ENCODE measurements around the gene IL13RA1. TPM values are rescaled to one million over a fixed set of nuclear protein-coding genes. Genes with fewer than 3 reads are reported as not detected.
A peak's percentile ranks its signal among the peaks of the same experiment; 100 is the strongest.

The IL13RA1 gene
- total RNA-seq, 6 experiments from 2014 or later: 55.2 to 76.7 (median 66.8) TPM

DNA sequence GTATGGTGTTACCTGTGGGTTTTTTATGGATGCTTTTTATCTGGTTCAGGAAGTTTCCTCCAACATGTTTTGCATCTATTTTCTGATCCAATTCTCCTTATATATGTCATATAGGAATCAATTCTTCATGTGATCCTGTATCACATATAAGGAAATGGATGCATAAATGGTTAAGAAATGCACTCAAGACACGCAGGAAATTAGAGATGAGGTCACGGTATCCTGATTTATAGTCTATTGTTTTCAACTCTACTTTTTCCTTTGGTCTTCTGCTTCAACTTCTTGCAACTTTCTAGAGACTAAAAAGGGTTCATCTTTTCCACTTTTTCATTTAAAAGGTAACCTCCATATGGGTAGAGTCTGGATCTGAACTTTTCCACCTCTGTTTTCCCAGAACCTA lies 33.6 kb upstream of the IL13RA1 start:
- TF ChIP-seq, protein P1, sequence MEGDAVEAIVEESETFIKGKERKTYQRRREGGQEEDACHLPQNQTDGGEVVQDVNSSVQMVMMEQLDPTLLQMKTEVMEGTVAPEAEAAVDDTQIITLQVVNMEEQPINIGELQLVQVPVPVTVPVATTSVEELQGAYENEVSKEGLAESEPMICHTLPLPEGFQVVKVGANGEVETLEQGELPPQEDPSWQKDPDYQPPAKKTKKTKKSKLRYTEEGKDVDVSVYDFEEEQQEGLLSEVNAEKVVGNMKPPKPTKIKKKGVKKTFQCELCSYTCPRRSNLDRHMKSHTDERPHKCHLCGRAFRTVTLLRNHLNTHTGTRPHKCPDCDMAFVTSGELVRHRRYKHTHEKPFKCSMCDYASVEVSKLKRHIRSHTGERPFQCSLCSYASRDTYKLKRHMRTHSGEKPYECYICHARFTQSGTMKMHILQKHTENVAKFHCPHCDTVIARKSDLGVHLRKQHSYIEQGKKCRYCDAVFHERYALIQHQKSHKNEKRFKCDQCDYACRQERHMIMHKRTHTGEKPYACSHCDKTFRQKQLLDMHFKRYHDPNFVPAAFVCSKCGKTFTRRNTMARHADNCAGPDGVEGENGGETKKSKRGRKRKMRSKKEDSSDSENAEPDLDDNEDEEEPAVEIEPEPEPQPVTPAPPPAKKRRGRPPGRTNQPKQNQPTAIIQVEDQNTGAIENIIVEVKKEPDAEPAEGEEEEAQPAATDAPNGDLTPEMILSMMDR (IDR thresholded peaks at IDR 0.05): no peak
- Mint-ChIP-seq H3K9me3 (no peaks in the 10 kb centered on the region), H3K36me3 (ENCODE audit: low read depth) (no peaks in the 10 kb centered on the region), H3K4me3 (no peak overlapping the region), H3K4me1 (ENCODE audit: low read depth) (peaks cover 33% of the 10 kb centered on the region), H3K27ac (peak overlapping the region; percentile 59; the same call in 1 of the 2 replicates), H3K27me3 (ENCODE audit: insufficient read depth) (no peaks in the 10 kb centered on the region; the same call in 1 of the 2 replicates)
- DNase-seq: no peak

DNA sequence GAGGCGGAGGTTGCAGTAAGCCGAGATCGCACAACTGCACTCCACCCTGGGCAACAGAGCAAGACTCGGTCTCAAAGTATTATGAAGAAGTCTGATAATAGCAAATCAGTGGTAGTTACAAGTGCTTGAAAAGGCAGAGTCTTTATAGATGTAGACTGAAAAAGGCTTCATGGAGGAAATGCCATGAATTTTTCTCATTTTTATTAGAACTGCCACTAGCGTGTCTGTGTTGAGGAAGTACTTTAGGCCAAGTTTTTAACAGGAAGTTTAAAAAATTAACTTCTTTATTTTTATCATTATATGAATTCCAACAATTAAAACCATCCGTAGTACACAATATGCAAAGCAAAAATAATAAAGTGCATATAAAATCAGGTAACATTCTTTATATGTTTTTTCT lies 32.8 kb upstream of the IL13RA1 start:
- Mint-ChIP-seq H3K4me3 (no peak overlapping the region), H3K9me3 (no peaks in the 10 kb centered on the region), H3K4me1 (ENCODE audit: low read depth) (peaks cover 40% of the 10 kb centered on the region), H3K36me3 (ENCODE audit: low read depth) (no peaks in the 10 kb centered on the region), H3K27ac (no peak overlapping the region), H3K27me3 (ENCODE audit: insufficient read depth) (no peaks in the 10 kb centered on the region; the same call in 1 of the 2 replicates)
- TF ChIP-seq, protein P1 (IDR thresholded peaks at IDR 0.05): no peak
- DNase-seq: no peak

DNA sequence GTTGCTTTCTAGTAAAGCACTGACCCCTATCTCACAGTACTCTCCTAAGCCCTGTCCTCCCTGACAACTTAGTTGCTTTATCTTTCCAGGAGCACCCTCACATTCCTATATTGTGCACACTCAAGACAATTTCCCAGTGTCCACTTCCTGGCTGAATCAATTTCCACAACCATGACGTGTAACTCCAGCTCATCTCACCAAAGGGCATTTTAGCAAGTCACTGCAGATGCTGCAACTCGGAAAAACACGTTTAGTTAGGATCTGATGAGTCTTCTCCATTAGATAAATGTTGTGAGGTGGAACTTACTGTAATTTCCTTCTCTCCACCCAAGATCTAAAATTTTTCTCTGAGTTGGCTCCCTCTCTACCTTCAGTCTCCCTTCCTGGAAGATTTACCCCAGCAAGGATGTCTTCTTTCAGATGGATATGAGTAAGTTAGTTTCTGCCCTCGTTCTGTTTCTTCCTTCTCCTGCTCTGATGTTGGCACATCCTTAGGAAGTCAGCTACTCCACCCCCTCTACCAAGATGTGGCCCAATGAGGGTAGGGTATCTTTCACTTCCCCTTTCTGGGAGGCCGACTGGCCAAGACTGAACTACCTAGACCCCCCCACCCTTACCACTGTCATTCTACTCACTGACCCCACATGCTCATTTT lies 28.8 kb upstream of the IL13RA1 start:
- DNase-seq: peak; percentile 34
- H3K4me3 Mint-ChIP-seq: peak overlapping the region; percentile 67
- no peaks in the 10 kb centered on the region; the same call in 1 of the 2 replicates for H3K27me3 Mint-ChIP-seq (ENCODE audit: insufficient read depth)
- TF ChIP-seq, protein P1 (IDR thresholded peaks at IDR 0.05): no peak
- H3K4me1 Mint-ChIP-seq (ENCODE audit: low read depth): peaks cover 38% of the 10 kb centered on the region
- H3K36me3 Mint-ChIP-seq (ENCODE audit: low read depth): no peaks in the 10 kb centered on the region
- peak overlapping the region; percentile 99 for H3K27ac Mint-ChIP-seq
- no peaks in the 10 kb centered on the region for H3K9me3 Mint-ChIP-seq

DNA sequence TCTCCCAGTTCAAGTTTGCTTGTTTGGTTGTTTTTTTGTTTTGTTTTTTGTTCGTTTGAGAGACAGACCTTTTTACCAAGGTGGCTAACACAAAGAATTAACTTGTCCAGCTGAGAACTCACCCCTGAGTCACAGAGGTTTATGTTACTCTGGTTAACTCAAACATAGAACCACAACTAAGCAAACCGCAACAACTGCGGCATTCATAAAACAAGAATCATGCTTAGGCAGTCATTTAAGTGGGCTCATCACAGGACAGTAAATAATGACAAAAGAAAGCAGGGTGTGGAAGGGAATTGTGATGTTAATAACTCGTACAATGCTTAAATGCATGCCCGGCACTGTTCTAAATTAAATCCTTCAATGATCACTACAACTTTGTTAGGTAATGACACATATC lies 24.7 kb upstream of the IL13RA1 start:
- DNase-seq: no peak
- no peak overlapping the region for H3K27ac Mint-ChIP-seq
- H3K36me3 Mint-ChIP-seq (ENCODE audit: low read depth): no peaks in the 10 kb centered on the region
- TF ChIP-seq, protein P1 (IDR thresholded peaks at IDR 0.05): no peak
- no peaks in the 10 kb centered on the region; the same call in 1 of the 2 replicates for H3K27me3 Mint-ChIP-seq (ENCODE audit: insufficient read depth)
- H3K9me3 Mint-ChIP-seq: no peaks in the 10 kb centered on the region
- H3K4me3 Mint-ChIP-seq: no peak overlapping the region
- peaks cover 17% of the 10 kb centered on the region for H3K4me1 Mint-ChIP-seq (ENCODE audit: low read depth)

DNA sequence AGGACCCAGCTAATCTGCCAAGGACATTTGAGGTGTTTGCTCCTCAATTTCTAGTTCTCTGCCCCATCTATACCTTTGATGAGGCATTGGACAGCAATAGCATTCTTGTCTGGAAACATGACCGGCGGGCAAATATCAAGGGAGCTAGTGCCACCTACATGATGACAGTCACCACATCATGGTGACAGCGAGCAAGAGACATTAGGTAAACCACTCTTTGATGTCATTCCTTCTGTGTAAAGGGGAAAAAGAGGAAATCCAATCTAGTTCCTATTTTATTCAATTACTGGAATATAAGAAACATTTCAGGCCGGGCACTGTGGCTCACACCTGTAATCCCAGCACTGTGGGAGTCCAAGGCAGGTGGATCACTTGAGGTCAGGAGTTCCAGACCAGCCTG lies 20.7 kb upstream of the IL13RA1 start:
- no peaks in the 10 kb centered on the region for H3K36me3 Mint-ChIP-seq (ENCODE audit: low read depth)
- no peaks in the 10 kb centered on the region for H3K27me3 Mint-ChIP-seq (ENCODE audit: insufficient read depth)

More for the DNA sequence above, 20.7 kb upstream of the IL13RA1 start:
- TF ChIP-seq, protein P1 (IDR thresholded peaks at IDR 0.05): no peak
- no peak overlapping the region for H3K27ac Mint-ChIP-seq
- no peak for DNase-seq
- H3K4me3 Mint-ChIP-seq: no peak overlapping the region
- no peaks in the 10 kb centered on the region for H3K9me3 Mint-ChIP-seq
- H3K4me1 Mint-ChIP-seq (ENCODE audit: low read depth): no peaks in the 10 kb centered on the region
